Measurements from ENCODE around the gene TGM6.
"Not testable (repeated sequence)": the region's sequence is repeated elsewhere in the genome, so short reads cannot be mapped to it uniquely, and the experiment has no call there.

The TGM6 gene

DNA sequence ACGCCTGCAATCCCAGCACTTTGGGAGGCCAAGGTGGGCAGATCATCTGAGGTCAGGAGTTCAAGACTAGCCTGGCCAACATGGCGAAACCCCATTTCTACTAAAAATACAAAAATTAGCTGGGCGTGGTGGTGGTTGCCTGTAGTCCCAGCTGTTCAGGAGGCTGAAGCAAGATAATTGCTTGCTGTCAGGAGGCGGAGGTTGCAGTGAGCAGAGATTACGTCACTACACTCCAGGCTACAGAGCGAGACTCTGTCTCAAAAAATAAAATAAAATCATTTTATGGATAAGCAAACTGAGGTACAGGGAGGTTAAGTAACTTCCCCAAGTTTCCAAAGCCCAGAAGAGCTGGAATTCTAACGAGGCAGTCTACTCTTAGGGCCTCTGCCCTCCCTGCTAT lies 26.7 kb downstream of the TGM6 start:
- 87 to 92% methylated on average over 5 to 7 of the region's 7 CpGs for WGBS, 2 experiments
- not testable (repeated sequence) for H3K9me3 ChIP-seq (ENCODE audit: control insufficient read depth, low read length); H3K27me3 ChIP-seq (ENCODE audit: control insufficient read depth, insufficient read depth, low read length, poor library complexity, severe bottlenecking); H3K4me1 ChIP-seq (ENCODE audit: control insufficient read depth, insufficient read depth, low read length); H3K4me3 ChIP-seq (ENCODE audit: insufficient read depth, low read depth, low read length); H3K36me3 ChIP-seq (ENCODE audit: control insufficient read depth, insufficient read depth, low read length); H3K27ac ChIP-seq (ENCODE audit: insufficient read depth, low read depth, low read length, poor library complexity, severe bottlenecking)

DNA sequence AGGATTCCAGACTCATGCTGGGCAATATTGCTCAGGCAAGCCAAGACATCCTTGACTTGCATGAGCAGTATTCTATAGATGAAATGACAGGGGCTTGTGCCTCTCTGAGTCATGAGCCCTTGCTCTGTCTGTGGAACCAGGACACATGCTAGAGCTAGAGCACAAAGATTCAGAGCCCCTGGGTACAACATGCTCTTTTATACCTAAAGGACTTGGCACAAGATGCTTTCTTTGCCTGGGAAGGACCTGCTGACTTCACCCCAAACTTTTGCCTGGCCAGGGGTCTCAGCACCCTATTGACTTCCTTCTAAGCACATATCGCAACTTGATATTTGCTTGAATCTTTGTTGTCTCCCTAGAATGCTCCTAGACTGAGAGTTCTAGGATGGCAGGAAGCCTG lies 27.4 kb downstream of the TGM6 start:
- Histone ChIP-seq H3K4me3 (ENCODE audit: insufficient read depth, low read depth, low read length) (no peak overlapping the region), H3K36me3 (ENCODE audit: control insufficient read depth, insufficient read depth, low read length) (no peaks in the 10 kb centered on the region), H3K4me1 (ENCODE audit: control insufficient read depth, insufficient read depth, low read length) (no peaks in the 10 kb centered on the region), H3K27me3 (ENCODE audit: control insufficient read depth, insufficient read depth, low read length, poor library complexity, severe bottlenecking) (no peaks in the 10 kb centered on the region), H3K9me3 (ENCODE audit: control insufficient read depth, low read length) (no peaks in the 10 kb centered on the region), H3K27ac (ENCODE audit: insufficient read depth, low read depth, low read length, poor library complexity, severe bottlenecking) (no peak overlapping the region)
- 79 to 100% methylated on average over 1 of the region's 1 CpG for WGBS, 2 experiments

DNA sequence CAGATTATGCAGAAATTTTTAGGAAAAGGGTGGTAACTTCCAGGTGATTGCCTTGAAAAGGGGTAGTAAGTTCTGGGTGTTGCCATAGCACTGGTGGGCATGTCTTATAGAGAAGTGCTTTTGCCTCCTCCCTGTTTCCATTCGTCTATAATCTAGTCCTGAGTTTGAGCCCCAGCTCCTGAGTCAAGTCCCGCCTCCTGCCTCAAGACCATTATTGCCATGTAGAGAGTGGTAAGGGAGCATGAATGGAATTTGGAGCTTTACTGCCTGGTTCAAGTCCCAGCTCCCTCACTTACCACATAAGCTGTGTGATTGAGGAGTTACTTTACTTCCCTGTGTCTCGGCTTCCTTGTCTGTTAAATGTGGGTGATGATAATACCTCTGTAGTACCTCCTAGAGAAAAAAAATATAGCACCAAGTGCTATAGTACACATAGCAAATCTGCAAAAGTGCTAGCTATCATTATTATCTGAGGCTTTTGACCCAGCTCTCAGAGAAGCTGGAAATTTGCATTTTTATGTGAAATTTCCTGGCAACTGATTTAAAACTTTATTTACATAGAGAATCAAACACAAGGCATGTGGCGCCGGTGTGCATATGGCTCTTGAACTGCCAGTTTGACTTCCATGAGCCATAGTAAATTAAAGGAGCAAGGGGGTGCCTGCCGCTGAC lies 36.0 kb downstream of the TGM6 start:
- Histone ChIP-seq H3K4me3 (ENCODE audit: insufficient read depth, low read depth, low read length) (no peak overlapping the region), H3K27me3 (ENCODE audit: control insufficient read depth, insufficient read depth, low read length, poor library complexity, severe bottlenecking) (no peaks in the 10 kb centered on the region), H3K27ac (ENCODE audit: insufficient read depth, low read depth, low read length, poor library complexity, severe bottlenecking) (no peak overlapping the region), H3K36me3 (ENCODE audit: control insufficient read depth, insufficient read depth, low read length) (no peaks in the 10 kb centered on the region), H3K9me3 (ENCODE audit: control insufficient read depth, low read length) (no peaks in the 10 kb centered on the region), H3K4me1 (ENCODE audit: control insufficient read depth, insufficient read depth, low read length) (no peaks in the 10 kb centered on the region)
- WGBS, 2 experiments = 86 to 92% methylated on average over 5 of the region's 6 CpGs

DNA sequence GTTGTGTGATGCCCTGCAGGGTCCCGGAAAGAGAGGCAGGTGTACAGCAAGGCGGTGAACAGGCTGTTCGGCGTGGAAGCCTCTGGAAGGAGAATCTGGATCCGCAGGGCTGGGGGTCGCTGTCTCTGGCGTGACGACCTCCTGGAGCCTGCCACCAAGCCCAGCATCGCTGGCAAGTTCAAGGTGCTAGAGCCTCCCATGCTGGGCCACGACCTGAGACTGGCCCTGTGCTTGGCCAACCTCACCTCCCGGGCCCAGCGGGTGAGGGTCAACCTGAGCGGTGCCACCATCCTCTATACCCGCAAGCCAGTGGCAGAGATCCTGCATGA lies 36.5 kb downstream of the TGM6 start:
- no peaks in the 10 kb centered on the region for H3K9me3 ChIP-seq (ENCODE audit: control insufficient read depth, low read length)
- H3K36me3 ChIP-seq (ENCODE audit: control insufficient read depth, insufficient read depth, low read length) = no peaks in the 10 kb centered on the region
- H3K27me3 ChIP-seq (ENCODE audit: control insufficient read depth, insufficient read depth, low read length, poor library complexity, severe bottlenecking) = no peaks in the 10 kb centered on the region
- 94 to 95% methylated on average over 14 of the region's 14 CpGs for WGBS, 2 experiments
- no peaks in the 10 kb centered on the region for H3K4me1 ChIP-seq (ENCODE audit: control insufficient read depth, insufficient read depth, low read length)
- H3K4me3 ChIP-seq (ENCODE audit: insufficient read depth, low read depth, low read length) = no peak overlapping the region
- no peak overlapping the region for H3K27ac ChIP-seq (ENCODE audit: insufficient read depth, low read depth, low read length, poor library complexity, severe bottlenecking)

DNA sequence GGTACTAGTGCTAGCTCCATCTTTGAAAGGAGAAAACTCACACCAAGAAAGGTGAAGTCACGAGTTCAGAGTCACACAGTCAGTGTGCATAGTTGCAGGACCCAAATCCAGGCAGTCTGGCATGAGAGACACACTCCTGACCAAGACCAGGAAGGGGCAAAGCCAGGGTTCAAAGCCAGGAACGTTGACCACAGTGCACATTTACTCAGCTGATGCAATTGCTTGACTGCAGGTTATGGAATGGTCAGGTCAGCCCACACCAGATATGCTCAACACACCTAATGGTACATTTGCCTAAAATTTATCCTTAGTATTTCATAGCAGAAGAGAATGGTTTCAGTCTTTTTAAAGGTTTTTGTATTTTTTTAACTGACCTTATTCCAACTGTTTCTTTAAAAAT lies 37.7 kb downstream of the TGM6 start:
- no peaks in the 10 kb centered on the region for H3K9me3 ChIP-seq (ENCODE audit: control insufficient read depth, low read length)
- no peaks in the 10 kb centered on the region for H3K4me1 ChIP-seq (ENCODE audit: control insufficient read depth, insufficient read depth, low read length)
- H3K4me3 ChIP-seq (ENCODE audit: insufficient read depth, low read depth, low read length) = no peak overlapping the region
- H3K27me3 ChIP-seq (ENCODE audit: control insufficient read depth, insufficient read depth, low read length, poor library complexity, severe bottlenecking) = no peaks in the 10 kb centered on the region
- no peak overlapping the region for H3K27ac ChIP-seq (ENCODE audit: insufficient read depth, low read depth, low read length, poor library complexity, severe bottlenecking)
- no peaks in the 10 kb centered on the region for H3K36me3 ChIP-seq (ENCODE audit: control insufficient read depth, insufficient read depth, low read length)
- WGBS, 2 experiments = 76 to 88% methylated on average over 2 of the region's 2 CpGs

DNA sequence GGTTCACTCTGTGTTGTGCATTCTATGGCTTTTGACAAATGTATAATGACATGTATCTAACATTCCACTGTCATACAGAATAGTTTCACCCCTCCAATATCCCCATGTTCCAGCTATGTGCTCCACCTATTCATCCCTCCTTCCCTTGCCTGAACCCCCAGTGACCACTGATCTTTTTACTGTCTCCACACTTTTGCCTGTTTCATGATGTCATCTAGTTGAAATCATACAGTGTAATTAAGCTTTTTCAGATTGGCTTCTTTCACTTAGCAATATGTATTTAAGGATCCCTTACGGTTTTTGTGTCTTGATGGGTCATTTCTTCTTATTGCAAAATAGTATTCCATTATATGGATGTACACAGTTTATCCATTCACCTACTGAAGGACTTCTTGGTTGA lies 39.8 kb downstream of the TGM6 start:
- H3K4me1 ChIP-seq (ENCODE audit: control insufficient read depth, insufficient read depth, low read length) = no peaks in the 10 kb centered on the region
- no peaks in the 10 kb centered on the region for H3K9me3 ChIP-seq (ENCODE audit: control insufficient read depth, low read length)
- no peaks in the 10 kb centered on the region for H3K36me3 ChIP-seq (ENCODE audit: control insufficient read depth, insufficient read depth, low read length)
- H3K27me3 ChIP-seq (ENCODE audit: control insufficient read depth, insufficient read depth, low read length, poor library complexity, severe bottlenecking) = no peaks in the 10 kb centered on the region
- H3K27ac ChIP-seq (ENCODE audit: insufficient read depth, low read depth, low read length, poor library complexity, severe bottlenecking) = no peak overlapping the region
- no peak overlapping the region for H3K4me3 ChIP-seq (ENCODE audit: insufficient read depth, low read depth, low read length)
- WGBS, 2 experiments = no CpG with 5 or more reads among the region's 1 CpG

DNA sequence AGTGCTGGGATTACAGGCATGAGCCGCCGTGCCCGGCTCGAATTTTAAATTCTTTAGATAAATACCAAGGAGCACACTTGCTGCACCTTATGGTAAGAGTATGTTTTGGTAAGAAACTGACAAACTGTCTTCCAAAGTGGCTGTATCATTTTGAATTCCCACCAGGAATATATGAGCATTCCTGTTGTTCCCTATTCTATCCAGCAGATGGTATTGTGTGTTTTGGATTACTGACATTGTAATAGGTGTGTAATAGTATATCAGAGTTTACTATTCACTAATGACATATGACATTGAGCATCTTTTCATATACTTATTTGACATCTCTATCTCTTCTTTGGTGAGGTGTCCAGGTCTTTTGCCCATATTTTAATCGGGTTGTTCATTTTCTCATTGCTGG lies 40.5 kb downstream of the TGM6 start:
- WGBS, 2 experiments = 80 to 88% methylated on average over 5 of the region's 5 CpGs

DNA sequence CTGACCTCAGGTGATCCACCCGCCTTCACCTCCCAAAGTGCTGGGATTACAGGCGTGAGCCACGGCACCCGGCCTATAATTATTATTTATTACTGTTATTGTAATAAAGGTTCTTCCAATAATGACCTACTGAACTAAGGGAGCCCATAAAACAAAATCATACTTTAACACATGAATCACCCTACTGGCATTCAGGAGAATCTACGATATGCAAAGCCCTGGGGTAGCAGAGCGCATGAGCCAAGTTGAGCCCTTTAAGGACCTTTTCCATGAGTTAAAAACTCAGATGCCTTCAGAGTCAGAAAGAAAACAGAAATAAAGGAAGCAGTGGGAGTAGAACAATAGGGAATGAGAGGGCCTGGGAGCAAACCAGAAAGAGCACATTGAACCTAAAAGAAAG lies 48.4 kb downstream of the TGM6 start:
- H3K9me3 ChIP-seq (ENCODE audit: control insufficient read depth, low read length) = no peaks in the 10 kb centered on the region
- no peaks in the 10 kb centered on the region for H3K27me3 ChIP-seq (ENCODE audit: control insufficient read depth, insufficient read depth, low read length, poor library complexity, severe bottlenecking)
- WGBS, 2 experiments = 86 to 96% methylated on average over 2 to 3 of the region's 6 CpGs
- no peak overlapping the region for H3K27ac ChIP-seq (ENCODE audit: insufficient read depth, low read depth, low read length, poor library complexity, severe bottlenecking)
- H3K4me3 ChIP-seq (ENCODE audit: insufficient read depth, low read depth, low read length) = no peak overlapping the region
- no peaks in the 10 kb centered on the region for H3K4me1 ChIP-seq (ENCODE audit: control insufficient read depth, insufficient read depth, low read length)
- H3K36me3 ChIP-seq (ENCODE audit: control insufficient read depth, insufficient read depth, low read length) = no peaks in the 10 kb centered on the region

More for the DNA sequence above, 40.5 kb downstream of the TGM6 start:
- Histone ChIP-seq H3K27me3 (ENCODE audit: control insufficient read depth, insufficient read depth, low read length, poor library complexity, severe bottlenecking) (no peaks in the 10 kb centered on the region), H3K4me3 (ENCODE audit: insufficient read depth, low read depth, low read length) (no peak overlapping the region), H3K36me3 (ENCODE audit: control insufficient read depth, insufficient read depth, low read length) (no peaks in the 10 kb centered on the region), H3K9me3 (ENCODE audit: control insufficient read depth, low read length) (no peaks in the 10 kb centered on the region), H3K4me1 (ENCODE audit: control insufficient read depth, insufficient read depth, low read length) (no peaks in the 10 kb centered on the region), H3K27ac (ENCODE audit: insufficient read depth, low read depth, low read length, poor library complexity, severe bottlenecking) (no peak overlapping the region)

DNA sequence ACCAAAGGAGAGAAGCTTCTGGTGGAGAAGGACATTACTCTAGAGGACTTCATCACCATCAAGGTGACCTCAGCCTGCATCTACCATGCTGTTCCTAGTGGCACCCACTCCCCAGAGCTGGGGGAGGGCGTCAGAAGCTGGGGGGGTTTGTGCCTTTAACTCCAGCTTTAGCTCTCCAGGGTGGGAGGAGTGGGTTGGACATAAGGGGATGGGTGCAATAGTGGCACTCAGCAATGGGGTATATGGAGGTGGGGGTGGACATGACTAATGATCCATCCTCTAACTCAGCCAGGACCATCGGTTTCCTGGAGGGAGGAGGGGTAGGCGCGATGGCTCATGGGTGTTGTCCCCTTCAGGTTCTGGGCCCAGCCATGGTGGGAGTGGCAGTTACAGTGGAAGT lies 49.8 kb downstream of the TGM6 start:
- 86 to 87% methylated on average over 4 of the region's 4 CpGs for WGBS, 2 experiments
- H3K4me3 ChIP-seq (ENCODE audit: insufficient read depth, low read depth, low read length) = no peak overlapping the region
- H3K9me3 ChIP-seq (ENCODE audit: control insufficient read depth, low read length) = no peaks in the 10 kb centered on the region

DNA sequence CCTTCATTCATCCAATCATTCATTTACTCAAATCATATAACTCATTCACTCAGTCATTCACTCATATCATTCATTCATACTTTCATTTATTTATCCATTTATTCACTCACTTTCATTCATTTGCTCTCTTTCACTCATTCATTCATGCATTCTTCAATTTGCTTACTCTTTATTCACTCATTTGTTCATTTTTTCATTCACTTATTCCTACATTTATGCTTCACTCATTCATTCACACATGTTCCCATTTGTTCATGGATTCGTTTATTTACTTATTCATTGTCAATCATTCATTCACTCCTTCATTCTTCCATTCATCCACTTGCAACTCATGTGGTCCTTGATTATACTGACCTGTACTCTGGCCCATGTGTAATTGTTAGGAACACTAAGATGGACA lies 50.5 kb downstream of the TGM6 start:
- H3K27ac ChIP-seq (ENCODE audit: insufficient read depth, low read depth, low read length, poor library complexity, severe bottlenecking) = no peak overlapping the region
- 74 to 90% methylated on average over 1 of the region's 1 CpG for WGBS, 2 experiments

More for the DNA sequence above, 49.8 kb downstream of the TGM6 start:
- no peaks in the 10 kb centered on the region for H3K4me1 ChIP-seq (ENCODE audit: control insufficient read depth, insufficient read depth, low read length)
- no peak overlapping the region for H3K27ac ChIP-seq (ENCODE audit: insufficient read depth, low read depth, low read length, poor library complexity, severe bottlenecking)
- no peaks in the 10 kb centered on the region for H3K36me3 ChIP-seq (ENCODE audit: control insufficient read depth, insufficient read depth, low read length)
- H3K27me3 ChIP-seq (ENCODE audit: control insufficient read depth, insufficient read depth, low read length, poor library complexity, severe bottlenecking) = no peaks in the 10 kb centered on the region

DNA sequence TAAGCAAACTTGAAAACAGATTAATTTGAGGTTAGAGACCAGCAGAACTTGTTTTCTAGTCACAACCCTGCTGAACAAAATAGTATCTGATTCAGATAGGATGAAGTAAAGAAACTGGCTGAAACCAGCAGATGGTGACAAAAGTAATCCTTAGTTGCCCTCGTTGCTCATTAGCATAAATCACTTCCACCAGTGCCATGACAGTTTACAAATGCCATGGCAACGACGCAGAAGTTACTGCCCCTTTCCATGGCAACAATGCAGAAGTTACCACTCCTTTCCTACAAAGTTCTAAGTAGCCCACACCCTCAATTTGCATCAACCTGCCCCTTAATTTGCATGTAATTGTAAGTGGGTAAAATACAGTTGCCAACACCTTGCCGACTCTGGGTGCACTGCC lies 66.1 kb downstream of the TGM6 start:
- Histone ChIP-seq H3K4me1 (ENCODE audit: control insufficient read depth, insufficient read depth, low read length) (no peaks in the 10 kb centered on the region), H3K36me3 (ENCODE audit: control insufficient read depth, insufficient read depth, low read length) (no peaks in the 10 kb centered on the region)

More for the DNA sequence above, 50.5 kb downstream of the TGM6 start:
- Histone ChIP-seq H3K36me3 (ENCODE audit: control insufficient read depth, insufficient read depth, low read length) (no peaks in the 10 kb centered on the region), H3K4me1 (ENCODE audit: control insufficient read depth, insufficient read depth, low read length) (no peaks in the 10 kb centered on the region), H3K27me3 (ENCODE audit: control insufficient read depth, insufficient read depth, low read length, poor library complexity, severe bottlenecking) (no peaks in the 10 kb centered on the region), H3K9me3 (ENCODE audit: control insufficient read depth, low read length) (no peaks in the 10 kb centered on the region), H3K4me3 (ENCODE audit: insufficient read depth, low read depth, low read length) (no peak overlapping the region)

More for the DNA sequence above, 66.1 kb downstream of the TGM6 start:
- WGBS, 2 experiments = 70 to 75% methylated on average over 4 of the region's 4 CpGs
- Histone ChIP-seq H3K9me3 (ENCODE audit: control insufficient read depth, low read length) (no peaks in the 10 kb centered on the region), H3K27me3 (ENCODE audit: control insufficient read depth, insufficient read depth, low read length, poor library complexity, severe bottlenecking) (no peaks in the 10 kb centered on the region), H3K4me3 (ENCODE audit: insufficient read depth, low read depth, low read length) (no peak overlapping the region), H3K27ac (ENCODE audit: insufficient read depth, low read depth, low read length, poor library complexity, severe bottlenecking) (no peak overlapping the region)
